ENCODE measurements around the gene GRM5.
A peak's percentile ranks its signal among the peaks of the same experiment; 100 is the strongest.
"Not testable (repeated sequence)": the region's sequence is repeated elsewhere in the genome, so short reads cannot be mapped to it uniquely, and the experiment has no call there.

GRM5 gene

GRCh38 chr11:88535916-88536547, 529.8 kb downstream of the GRM5 start:
- DNase-seq = no peak

- DNase-seq = no peak
Measured at GRCh38 chr11:88535266-88535665, 530.5 kb downstream of the GRM5 start.

- not testable (repeated sequence) for DNase-seq
Measured at GRCh38 chr11:88534706-88535105, 531.1 kb downstream of the GRM5 start.

GRCh38 chr11:88534185-88534584, 531.6 kb downstream of the GRM5 start:
- DNase-seq = no peak

- DNase-seq = no peak
Measured at GRCh38 chr11:88533001-88533400, 532.8 kb downstream of the GRM5 start.

- no peak for DNase-seq
Measured at GRCh38 chr11:88531831-88532230, 534.0 kb downstream of the GRM5 start.

- DNase-seq = no peak
Measured at GRCh38 chr11:88529426-88529825, 536.4 kb downstream of the GRM5 start.

- DNase-seq = no peak
Measured at GRCh38 chr11:88523386-88524071, 542.3 kb downstream of the GRM5 start.

GRCh38 chr11:88522624-88523385, 543.0 kb downstream of the GRM5 start:
- no peak for DNase-seq

- DNase-seq = peak; percentile 82 to 86
Measured at GRCh38 chr11:88521799-88522201, 544.0 kb downstream of the GRM5 start.

GRCh38 chr11:88521399-88521798, 544.4 kb downstream of the GRM5 start:
- no peak for DNase-seq

GRCh38 chr11:88520391-88520790, 545.4 kb downstream of the GRM5 start:
- no peak for DNase-seq

GRCh38 chr11:88515002-88515401, 550.8 kb downstream of the GRM5 start:
- no peak for DNase-seq

- no peak for DNase-seq
Measured at GRCh38 chr11:88511006-88511405, 554.8 kb downstream of the GRM5 start.

- peak; percentile 13 to 78 for DNase-seq
Measured at GRCh38 chr11:88508759-88509581, 556.8 kb downstream of the GRM5 start.

- no peak for DNase-seq
Measured at GRCh38 chr11:88508418-88508758, 557.4 kb downstream of the GRM5 start.

GRCh38 chr11:88507771-88508417, 557.9 kb downstream of the GRM5 start:
- DNase-seq = no peak

- DNase-seq = no peak
Measured at GRCh38 chr11:88501541-88501940, 564.2 kb downstream of the GRM5 start.

- no peak for DNase-seq
Measured at GRCh38 chr11:88495836-88496235, 569.9 kb downstream of the GRM5 start.

- no peak for DNase-seq
Measured at GRCh38 chr11:88494848-88495247, 570.9 kb downstream of the GRM5 start.

- DNase-seq = no peak
Measured at GRCh38 chr11:88491674-88492073, 574.1 kb downstream of the GRM5 start.

GRCh38 chr11:88489030-88489429, 576.8 kb downstream of the GRM5 start:
- DNase-seq = no peak

GRCh38 chr11:88487646-88488045, 578.1 kb downstream of the GRM5 start:
- no peak for DNase-seq

Data from NCI-H526 (cell line).